Stimulated activated CD4-positive, alpha-beta T cell treated with anti-CD3 and anti-CD28 coated beads, Interleukin-15, amount 100 ng/mL, for 24 hours (primary cell): Measurements from ENCODE around the gene WDPCP.
"Not testable (repeated sequence)": the region's sequence is repeated elsewhere in the genome, so short reads cannot be mapped to it uniquely, and the experiment has no call there.

Experiments
- DNase-seq: peaks from one replicate; pipeline ENCODE4 v3.0.0-alpha.2; 2020

The WDPCP gene

GRCh38 chr2:63218800-63219526 lies 369.3 kb downstream of the WDPCP start:
- no peak for DNase-seq

DNA sequence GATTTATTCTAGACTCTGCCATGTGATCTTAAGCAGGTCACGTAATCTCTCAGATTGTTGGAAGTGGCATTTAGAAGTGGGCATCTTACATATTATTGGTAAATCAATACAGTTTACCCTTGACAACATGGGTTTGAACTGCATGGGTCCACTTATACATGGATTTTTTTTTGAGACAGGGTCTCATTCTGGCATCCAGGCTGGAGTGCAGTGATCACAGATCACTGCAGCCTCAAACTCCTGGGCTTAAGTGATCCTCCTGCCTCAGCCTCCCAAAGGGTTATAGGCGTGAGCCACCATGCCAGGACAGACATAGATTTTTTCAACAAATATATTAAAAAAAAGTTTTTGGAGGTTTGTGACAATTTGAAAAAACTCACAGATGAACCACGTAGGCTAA lies 393.0 kb downstream of the WDPCP start:
- no peak for DNase-seq

GRCh38 chr2:63194175-63194574 lies 394.1 kb downstream of the WDPCP start:
- DNase-seq = no peak

GRCh38 chr2:63192889-63193774 lies 395.1 kb downstream of the WDPCP start:
- DNase-seq = no peak

DNA sequence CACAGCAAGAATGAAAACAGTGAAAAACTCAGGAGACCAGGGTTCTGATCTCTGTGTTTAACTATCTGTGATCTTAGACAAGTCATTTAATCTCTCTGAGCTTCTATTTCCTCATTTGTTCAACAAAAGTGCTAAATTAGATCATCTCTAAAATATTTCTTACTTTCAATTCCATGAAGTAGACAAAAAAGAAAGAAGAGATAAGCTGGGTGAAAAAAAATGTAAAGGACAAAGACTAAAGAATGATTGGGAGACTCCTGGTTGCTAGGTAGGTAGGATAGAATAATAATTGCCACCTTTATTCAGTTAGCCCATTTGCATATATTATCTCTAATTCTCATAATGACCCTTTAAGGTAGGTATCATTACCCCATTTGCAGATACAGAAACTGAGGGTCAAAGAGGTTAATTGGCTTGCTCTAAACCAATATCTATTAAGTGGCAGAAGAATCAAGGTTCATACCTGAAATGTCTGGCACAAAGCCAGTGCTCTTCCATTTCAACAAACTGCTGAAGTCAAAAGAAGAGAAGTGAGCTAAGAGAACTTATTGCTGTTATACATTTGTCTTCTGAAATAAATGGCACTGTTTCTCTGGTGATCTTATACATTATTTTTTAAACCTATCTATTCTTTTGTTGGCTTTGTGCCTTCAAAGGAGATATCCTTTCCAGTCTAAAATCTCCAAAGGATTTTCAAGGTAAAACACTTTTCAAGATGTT lies 395.9 kb downstream of the WDPCP start:
- no peak for DNase-seq

- no peak for DNase-seq
Observed at GRCh38 chr2:63189026-63189425, 399.3 kb downstream of the WDPCP start.

DNA sequence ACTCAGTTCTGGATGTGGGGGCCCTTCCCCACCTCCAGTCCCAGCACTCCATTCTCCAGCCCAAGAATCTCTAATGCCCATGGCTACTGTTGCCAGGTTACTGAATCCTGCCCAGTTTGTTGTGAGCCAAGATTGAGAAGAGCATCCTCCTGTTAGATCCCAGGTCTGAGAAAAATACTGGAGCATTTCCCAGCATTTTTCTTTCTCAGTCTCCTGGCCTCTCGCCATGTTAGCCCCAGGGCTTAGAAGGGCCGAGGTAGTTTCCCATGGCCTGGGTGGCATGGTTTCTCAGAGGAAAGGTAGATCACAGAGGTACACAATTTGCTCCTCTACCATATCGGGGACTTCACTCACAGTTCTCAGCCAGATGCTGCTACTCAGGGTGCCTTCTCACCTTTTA lies 401.9 kb downstream of the WDPCP start:
- no peak for DNase-seq

DNA sequence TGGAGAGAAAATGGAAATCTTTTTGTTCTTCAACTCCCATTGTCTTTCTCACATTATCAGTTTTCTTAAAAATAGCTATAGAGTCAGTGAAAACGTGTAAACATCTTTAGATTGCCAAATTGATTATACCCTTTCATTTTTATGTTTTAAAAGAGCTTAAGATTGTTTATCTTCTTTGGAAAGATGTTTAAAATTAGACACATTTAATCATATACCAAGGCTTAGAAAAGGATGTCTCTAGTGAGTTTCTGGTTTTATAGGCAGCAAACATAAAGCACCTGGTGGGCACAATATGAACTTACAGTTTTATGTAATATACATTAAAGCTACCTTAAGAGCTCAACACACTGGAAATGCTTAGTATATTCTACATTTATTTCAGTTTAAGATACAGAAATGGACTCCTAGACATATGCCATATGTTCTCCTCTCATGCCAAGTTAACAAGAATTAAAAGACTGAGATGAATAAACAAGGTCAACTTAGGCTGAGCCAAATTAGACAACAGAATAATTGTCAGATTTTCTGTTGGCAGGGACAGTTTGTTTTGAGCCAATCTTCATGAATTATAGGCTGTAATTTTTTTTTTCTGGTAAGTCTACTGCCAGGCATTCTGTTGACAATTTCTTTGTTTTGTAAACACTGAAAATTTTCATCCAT lies 425.0 kb downstream of the WDPCP start:
- no peak for DNase-seq

GRCh38 chr2:63159262-63159661 lies 429.0 kb downstream of the WDPCP start:
- DNase-seq = no peak

- DNase-seq = not testable (repeated sequence)
Observed at GRCh38 chr2:63136683-63137082, 451.6 kb downstream of the WDPCP start.

DNA sequence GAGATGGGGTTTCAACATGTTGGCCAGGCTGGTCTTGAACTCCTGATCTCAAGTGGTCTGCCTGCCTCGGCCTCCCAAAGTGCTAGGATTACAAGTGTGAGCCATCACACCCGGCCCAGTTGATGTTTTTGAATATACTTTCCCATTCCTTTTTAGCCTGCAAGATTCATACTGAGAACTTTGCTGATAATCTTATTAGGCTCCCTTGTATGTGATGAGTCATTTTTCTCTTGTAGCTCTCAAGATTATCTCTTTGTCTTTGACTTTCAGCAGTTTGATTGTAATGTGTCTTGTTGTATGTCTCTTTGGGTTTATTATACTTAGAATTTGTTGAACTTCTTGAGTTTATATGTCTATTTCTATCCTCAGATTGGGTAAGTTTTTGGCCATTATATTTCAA lies 456.3 kb downstream of the WDPCP start:
- DNase-seq = no peak

DNA sequence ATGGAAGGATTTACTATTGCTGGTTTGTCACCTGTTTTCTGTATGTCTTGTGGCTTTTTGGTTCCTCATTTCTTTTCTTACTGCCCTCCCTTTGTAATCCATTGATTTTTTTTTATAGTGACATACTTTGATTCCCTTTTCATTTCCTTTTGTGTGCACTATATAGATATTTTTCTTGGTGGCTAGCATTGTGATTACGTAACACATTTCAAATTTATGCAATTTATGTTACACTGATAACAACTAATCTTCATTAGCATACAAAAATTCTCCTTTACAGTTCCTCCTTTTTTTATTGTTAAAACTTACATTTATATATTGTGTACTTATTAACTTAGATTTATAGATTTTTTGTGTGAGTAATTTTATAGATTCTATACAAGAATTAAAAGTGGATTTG lies 457.1 kb downstream of the WDPCP start:
- no peak for DNase-seq

DNA sequence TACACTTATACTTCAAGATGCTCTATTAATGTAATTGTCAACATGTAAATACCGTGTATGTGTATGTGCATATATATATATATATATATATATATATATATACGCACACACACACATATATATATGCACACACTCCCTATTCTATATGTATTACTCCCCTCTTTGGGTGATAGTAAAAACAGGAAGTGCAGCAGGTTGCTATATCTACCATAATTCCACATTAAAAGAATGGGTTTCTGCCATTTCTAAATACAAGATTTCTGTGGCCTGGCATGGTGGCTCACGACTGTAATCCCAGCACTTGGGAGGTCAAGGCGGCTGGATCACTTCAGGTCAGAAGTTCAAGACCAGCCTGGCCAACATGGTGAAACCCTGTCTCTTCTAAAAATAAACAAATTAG lies 460.7 kb downstream of the WDPCP start:
- no peak for DNase-seq

DNA sequence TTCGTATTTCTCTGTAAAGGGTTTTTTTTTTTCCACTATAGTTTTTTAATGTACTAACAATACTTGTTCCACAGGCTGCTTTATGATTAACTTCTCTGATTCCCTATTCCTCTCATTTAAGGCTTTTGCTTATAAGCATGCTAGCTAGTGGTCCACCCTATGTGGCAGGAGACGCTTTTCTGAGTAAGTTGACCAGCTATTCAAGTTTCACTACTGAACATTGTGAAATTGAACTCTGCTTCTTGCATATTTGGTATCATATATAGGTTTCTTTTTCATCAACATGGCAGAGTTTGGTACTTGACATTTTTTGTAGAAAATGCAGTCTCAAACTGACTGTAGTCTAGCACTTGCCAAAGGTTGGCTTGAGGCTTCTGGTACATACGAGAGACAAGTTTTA lies 463.4 kb downstream of the WDPCP start:
- no peak for DNase-seq

DNA sequence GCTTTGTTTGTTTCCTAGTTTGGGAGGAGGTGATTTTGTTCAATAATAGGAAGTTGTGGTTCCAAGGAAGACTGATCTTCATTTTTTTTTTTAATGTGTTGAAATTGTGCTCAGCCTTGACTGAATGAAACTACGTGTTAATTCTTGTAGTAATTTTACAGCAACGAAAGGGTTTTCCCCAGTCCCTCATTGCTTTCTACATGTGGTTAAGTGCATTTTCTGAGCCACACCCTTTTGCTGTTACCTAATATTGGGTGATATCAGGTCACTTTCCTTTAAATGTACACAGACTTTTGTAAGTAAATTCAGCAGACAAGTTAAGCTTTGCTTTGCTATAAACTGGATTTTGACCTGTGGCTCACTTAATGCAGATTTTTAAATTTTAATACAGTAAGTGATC lies 464.1 kb downstream of the WDPCP start:
- DNase-seq = no peak

GRCh38 chr2:63122921-63123320 lies 465.4 kb downstream of the WDPCP start:
- DNase-seq = no peak

- no peak for DNase-seq
Observed at GRCh38 chr2:63121055-63121834, 467.0 kb downstream of the WDPCP start.

GRCh38 chr2:63118821-63119220 lies 469.5 kb downstream of the WDPCP start:
- no peak for DNase-seq

DNA sequence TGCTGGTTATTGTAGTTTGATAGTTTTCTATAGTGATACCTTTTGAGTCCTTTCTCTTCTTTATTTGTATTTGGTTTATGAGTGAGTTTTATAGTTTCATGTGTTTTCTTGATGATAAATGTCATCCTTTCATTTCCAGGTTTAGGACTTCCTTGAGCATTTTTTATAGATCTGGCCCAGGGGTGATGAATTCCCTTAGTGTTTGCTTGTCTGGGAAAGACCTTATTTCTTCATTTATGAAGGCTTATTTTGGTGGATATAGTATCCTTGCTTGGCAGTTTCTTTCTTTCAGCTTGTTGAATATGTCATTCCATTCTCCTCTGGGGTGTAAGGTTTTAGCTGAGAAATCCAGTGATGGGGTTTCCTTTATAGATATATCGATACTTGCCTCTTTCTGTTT lies 483.8 kb downstream of the WDPCP start:
- DNase-seq = no peak

GRCh38 chr2:63101954-63102353 lies 486.3 kb downstream of the WDPCP start:
- DNase-seq = no peak

GRCh38 chr2:63099032-63099431 lies 489.2 kb downstream of the WDPCP start:
- DNase-seq = no peak

DNA sequence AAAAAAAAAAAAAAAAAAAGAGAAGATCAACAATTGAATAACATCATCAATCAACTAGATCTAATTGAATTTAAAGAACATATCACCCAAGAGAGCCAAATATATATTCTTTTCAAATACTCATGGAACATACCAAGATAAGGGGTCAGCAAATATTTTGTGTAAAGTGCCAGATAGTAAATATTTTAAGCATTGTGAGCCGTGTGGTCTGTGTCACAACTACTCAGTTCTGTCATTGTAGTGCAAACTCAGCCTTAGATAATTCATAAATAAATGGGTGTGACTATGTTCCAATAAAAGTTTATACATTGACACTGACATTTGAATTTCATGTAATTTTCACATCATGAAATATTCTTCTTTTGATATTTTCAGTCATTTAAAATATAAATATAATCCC lies 491.8 kb downstream of the WDPCP start:
- DNase-seq = no peak
